Spleen (tissue), 11 donors: Measurements from ENCODE around the gene PPP6R3. TPM values are rescaled to one million over a fixed set of nuclear protein-coding genes. Genes with fewer than 3 reads are reported as not detected.

Experiments
- DNase-seq: peaks from one replicate; pipeline ENCODE4 v3.0.0-alpha.2; 2020
- H3K27ac ChIP-seq, 8 donors: fragments of 200-600 bp; sonication (generic) in 7 of 8; 1 replicate in 4 of 8; 2 replicates in 4 of 8; pipeline versions ENCODE4 v1.5.0 to v1.8.0; 2016 to 2021; ENCODE audit warnings: inconsistent platforms in 4 of 8, mild to moderate bottlenecking in 4 of 8, moderate library complexity in 1 of 8
- H3K27me3 ChIP-seq, 7 donors: fragments of 200-600 bp; sonication (generic) in 6 of 7; replicated peaks in 1 of 7; 1 replicate in 4 of 7; 2 replicates in 3 of 7; pipeline versions ENCODE4 v1.5.0 to v1.8.0; 2016 to 2021; ENCODE audit warnings: inconsistent platforms in 3 of 7, mild to moderate bottlenecking in 1 of 7
- H3K36me3 ChIP-seq, 6 donors: fragments of 200-600 bp; sonication (generic) in 5 of 6; 1 replicate in 4 of 6; 2 replicates in 2 of 6; pipeline versions ENCODE4 v1.5.0 to v1.8.0; 2016 to 2021; ENCODE audit warnings: inconsistent platforms in 2 of 6
- H3K4me1 ChIP-seq, 6 donors: fragments of 200-600 bp; sonication (generic) in 5 of 6; 1 replicate in 3 of 6; 2 replicates in 3 of 6; pipeline versions ENCODE4 v1.5.0 to v1.8.0; 2016 to 2021; ENCODE audit warnings: inconsistent platforms in 3 of 6
- H3K4me3 ChIP-seq, 8 donors: fragments of 200-600 bp; sonication (generic) in 7 of 8; 1 replicate in 4 of 8; 2 replicates in 4 of 8; pipeline versions ENCODE4 v1.5.0 to v1.8.0; 2016 to 2021; ENCODE audit warnings: inconsistent platforms in 4 of 8, mild to moderate bottlenecking in 4 of 8, moderate library complexity in 2 of 8
- H3K9me3 ChIP-seq, 8 donors: fragments of 200-600 bp; sonication (generic) in 7 of 8; 1 replicate in 4 of 8; 2 replicates in 4 of 8; pipeline versions ENCODE4 v1.5.0 to v1.8.0; 2016 to 2021; ENCODE audit warnings: inconsistent platforms in 4 of 8
- CTCF ChIP-seq, 11 experiments: fragments of 200-600 bp in 7 of 11; fragments of 450-650 bp in 4 of 11; sonication (generic) in 4 of 11; IDR thresholded peaks in 8 of 11; conservative IDR thresholded peaks in 3 of 11; 1 replicate in 7 of 11; 2 replicates in 4 of 11; pipeline versions ENCODE4 v1.4.0 to v1.8.0; 2016 to 2021; ENCODE audit warnings: antibody characterized with exemption in 11 of 11, inconsistent platforms in 4 of 11, mild to moderate bottlenecking in 1 of 11
- POLR2A ChIP-seq, 3 donors: fragments of 450-650 bp; IDR thresholded peaks; one replicate each; pipeline ENCODE4 v1.5.1; 2017; ENCODE audit warnings: antibody characterized with exemption in 3 of 3, mild to moderate bottlenecking in 1 of 3
- POLR2AphosphoS5 ChIP-seq, 3 donors: sonication (generic); formaldehyde crosslinking; IDR thresholded peaks; one replicate each; pipeline ENCODE4 v1.5.1; 2017; ENCODE audit warnings: antibody characterized with exemption in 3 of 3
- WGBS, 5 donors: extraction: QIAGEN DNeasy Blood & Tissue Kit in 3 of 5; methylation state at CpG; one replicate each; pipeline versions ENCODE4 v1.1.5 to v1.1.7; 2013 to 2018; 5-methylcytosine and 5-hydroxymethylcytosine counted together
- intact Hi-C: fragments of 100-400 bp; cut with DNase I; formaldehyde crosslinking; loops from one replicate; pipeline ENCODE4 v1.15.0; 2023; ENCODE audit warnings: low total_unique reads
- polyA plus RNA-seq, 3 donors: library from polyadenylated mRNA; stranded (reverse); fragments of 200-250 nt; gene quantifications; one replicate each; pipeline ENCODE4 v1.2.1, GENCODE V29; 2013
- total RNA-seq, 7 donors: library from RNA; depleted of rRNA in 3 of 7; stranded (reverse); fragments of >200 nt in 3 of 7; fragmentation: NEBNext Ultra II Directional in 4 of 7; extraction: Animal tissue kit (Norgen Biotek cat#: 25700) in 4 of 7; gene quantifications; one replicate each; pipeline versions ENCODE4 v1.1.0 to v1.2.1, GENCODE V29; 2016 to 2021
- donor health status: healthy with polysubstance abuse.
- donor health status: DM: no; HTN: no; CAD: no; lungs with moderate emphysema.
- donor health status: DM: no; HTN: no; CAD: no.
- donor health status: Bipolar disorder and iron deficiency.
- donor health status: healthy.
- donor health status: DM: no; HTN: no; CAD: no.
- donor health status: DM: yes; HTN: yes; CAD: no.

Gene PPP6R3
- total and polyA plus RNA-seq, 10 donors: 23.9 to 178 (median 122) TPM

GRCh38 chr11:68420171-68420570 lies 40.4 kb upstream of the PPP6R3 start:
- Histone ChIP-seq H3K27me3 (no peaks in the 10 kb centered on the region), H3K27ac (no peak overlapping the region), H3K9me3 (no peaks in the 10 kb centered on the region), H3K4me3 (no peak overlapping the region), H3K36me3 (peaks cover 0 to 29% (median 0%) of the 10 kb centered on the region in 6 donors), H3K4me1 (no peaks in the 10 kb centered on the region)
- no peak for DNase-seq
- WGBS, 5 donors: 93 to 97% (median 97%) methylated on average over 7 of the region's 7 CpGs
- TF ChIP-seq POLR2A (IDR thresholded peaks at IDR 0.05): no peak
- TF ChIP-seq CTCF (IDR thresholded peaks at IDR 0.05 in 8 of 11, conservative IDR thresholded peaks at IDR 0.05 in 3 of 11): no peak
- no peak for TF ChIP-seq POLR2AphosphoS5 (IDR thresholded peaks at IDR 0.05)
- intact Hi-C loops: no loop called here

- H3K36me3 ChIP-seq: peaks cover 0 to 38% (median 0%) of the 10 kb centered on the region in 6 donors
- 94 to 98% (median 96%) methylated on average over 19 to 21 of the region's 21 CpGs for WGBS, 5 donors
- intact Hi-C loops: no loop called here
- DNase-seq: no peak
- no peak for TF ChIP-seq CTCF (IDR thresholded peaks at IDR 0.05 in 8 of 11, conservative IDR thresholded peaks at IDR 0.05 in 3 of 11)
- H3K4me3 ChIP-seq: no peak overlapping the region
- no peaks in the 10 kb centered on the region for H3K4me1 ChIP-seq
- no peak overlapping the region for H3K27ac ChIP-seq
- peaks cover 0 to 4% (median 0%) of the 10 kb centered on the region in 8 donors for H3K9me3 ChIP-seq
- no peaks in the 10 kb centered on the region for H3K27me3 ChIP-seq
Observed at GRCh38 chr11:68423481-68423880, 37.1 kb upstream of the PPP6R3 start.

GRCh38 chr11:68424101-68424632 lies 36.4 kb upstream of the PPP6R3 start:
- no peak overlapping the region for H3K4me3 ChIP-seq
- no peak overlapping the region for H3K27ac ChIP-seq
- TF ChIP-seq CTCF (IDR thresholded peaks at IDR 0.05 in 8 of 11, conservative IDR thresholded peaks at IDR 0.05 in 3 of 11): no peak
- H3K36me3 ChIP-seq: peaks cover 0 to 42% (median under 1%) of the 10 kb centered on the region in 6 donors
- no peaks in the 10 kb centered on the region for H3K4me1 ChIP-seq
- WGBS, 5 donors: 88 to 93% (median 92%) methylated on average over 14 to 19 of the region's 19 CpGs
- H3K27me3 ChIP-seq: no peaks in the 10 kb centered on the region
- intact Hi-C loops: no loop called here
- peaks cover 0 to 11% (median 4%) of the 10 kb centered on the region in 8 donors for H3K9me3 ChIP-seq
- no peak for DNase-seq

GRCh38 chr11:68424981-68425865 lies 35.3 kb upstream of the PPP6R3 start:
- Histone ChIP-seq H3K4me3 (no peak overlapping the region), H3K36me3 (peaks cover 0 to 53% (median 7%) of the 10 kb centered on the region in 6 donors), H3K4me1 (no peaks in the 10 kb centered on the region), H3K27me3 (no peaks in the 10 kb centered on the region), H3K27ac (no peak overlapping the region), H3K9me3 (peaks cover 4 to 21% (median 14%) of the 10 kb centered on the region in 8 donors)
- TF ChIP-seq POLR2AphosphoS5 (IDR thresholded peaks at IDR 0.05): no peak
- no peak for TF ChIP-seq CTCF (IDR thresholded peaks at IDR 0.05 in 8 of 11, conservative IDR thresholded peaks at IDR 0.05 in 3 of 11)
- TF ChIP-seq POLR2A (IDR thresholded peaks at IDR 0.05): no peak
- intact Hi-C loops: no loop called here
- 92 to 97% (median 94%) methylated on average over 34 to 40 of the region's 40 CpGs for WGBS, 5 donors
- DNase-seq: no peak
